Measurements from ENCODE around the gene FOXP1.

DNA sequence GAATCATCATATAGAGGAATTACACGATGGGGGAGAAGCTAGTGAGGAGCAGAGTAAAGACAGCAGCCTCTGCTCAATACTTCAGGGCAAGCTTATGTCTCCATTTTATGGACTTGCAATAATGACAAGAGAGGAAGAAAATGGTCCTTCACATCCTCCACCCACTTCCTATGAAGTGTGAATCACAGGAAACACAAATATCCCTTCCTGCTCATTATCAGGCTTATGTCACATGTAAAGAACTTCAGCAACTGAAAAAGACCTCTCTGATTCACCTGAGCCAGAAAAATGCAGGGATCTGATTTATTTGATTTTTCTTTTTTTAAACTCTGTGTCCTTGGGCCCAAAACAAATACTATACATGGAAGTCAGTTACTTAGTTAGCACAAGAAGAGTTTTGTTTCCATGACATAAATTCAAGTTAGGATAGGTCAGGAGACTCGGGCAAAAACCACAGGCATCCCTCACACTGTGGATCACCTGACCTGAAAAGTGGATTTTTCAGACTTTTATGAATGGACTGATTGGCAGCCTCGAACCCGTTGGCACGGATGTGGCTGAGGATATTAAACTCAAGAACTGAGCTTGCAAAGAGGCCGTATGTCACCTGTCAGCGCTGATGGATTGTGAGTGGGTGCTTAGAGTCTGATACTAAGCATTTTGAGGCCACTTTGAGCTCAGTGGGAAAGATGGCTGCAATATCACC lies 650.3 kb downstream of the FOXP1 start:
- TF ChIP-seq EZH2 (IDR thresholded peaks at IDR 0.05; ENCODE audit: insufficient read depth, poor library complexity, severe bottlenecking) = no peak
- TF ChIP-seq EZH2phosphoT487 (IDR thresholded peaks at IDR 0.05; ENCODE audit: insufficient read depth, low read depth) = no peak
